ENCODE results near the gene C1QB. TPM values are rescaled to one million over a fixed set of nuclear protein-coding genes. Genes with fewer than 3 reads are reported as not detected.

The C1QB gene
- total and polyA plus RNA-seq, 9 of the 15 experiments (the other 6 are each of a cell fraction or from before 2014, with no cell fraction given): 0.55 TPM; not detected in 8

DNA sequence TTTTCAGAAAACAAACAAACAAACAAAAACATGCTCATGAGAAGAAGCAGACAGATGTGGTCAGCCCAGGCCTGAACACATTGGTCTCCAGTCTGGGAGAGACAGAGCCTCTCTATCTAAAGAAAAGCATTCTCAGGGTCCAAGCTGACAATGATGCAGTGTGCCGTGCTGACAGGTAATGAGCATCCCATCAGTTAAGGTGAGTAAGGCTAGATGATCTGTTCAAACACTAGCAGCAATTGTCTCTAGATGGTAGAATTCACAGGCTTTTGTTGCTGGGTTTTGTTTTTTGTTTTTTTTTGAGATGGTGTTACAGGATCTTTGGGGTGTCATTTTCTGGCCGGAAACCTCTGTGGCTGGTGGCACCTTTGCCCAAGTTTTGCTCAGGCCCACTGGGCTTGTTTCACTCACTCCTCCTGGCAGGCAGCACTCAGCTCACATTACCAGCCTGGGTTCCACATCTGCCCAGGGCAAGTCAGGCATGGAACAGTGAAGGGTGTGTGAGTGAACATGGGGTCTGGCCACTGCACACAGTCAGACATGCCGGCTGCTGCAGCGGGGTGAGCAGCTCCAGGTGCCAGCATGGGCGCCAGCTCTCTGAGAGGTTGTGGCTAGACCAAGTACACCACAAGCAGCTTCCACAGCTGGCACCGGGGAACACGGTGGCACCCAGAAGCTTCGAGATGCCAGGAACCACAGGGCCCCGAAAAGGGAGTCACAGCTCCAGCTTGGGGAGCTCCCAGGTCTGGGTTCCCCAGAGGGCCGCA, 19.2 kb upstream of the C1QB start:
- peaks cover 14 to 47% of the 10 kb centered on the region in 2 experiments; a peak in 4 of 5 replicates for H3K27me3 ChIP-seq (ENCODE audit: control insufficient read depth in 2 of 2, insufficient read depth in 2 of 2, low read length in 2 of 2)
- ATAC-seq (no peak), DNase-seq (ENCODE audit: extremely low read depth in 1 of 4, low spot score in 3 of 4) (no peak), FAIRE-seq (no peak)
- intact Hi-C loops (cut with micrococcal nuclease) (no loop called here), in situ Hi-C loops (cut with MboI) (no loop called here)
- H3K36me3 ChIP-seq (ENCODE audit: control insufficient read depth, insufficient read depth, low read length): no peaks in the 10 kb centered on the region
- POLR2A ChIA-PET: interaction anchor here (0.9 to 1.2 kb wide), 3 partner anchors 12 to 89 kb away, joined by 3 read pairs; no protein-coding TSS in a partner anchor
- no peak overlapping the region for H3K4me3 ChIP-seq
- no TSS peak for BruUV-seq (replicated peaks)
- TF ChIP-seq EP300 (IDR thresholded peaks at IDR 0.05; ENCODE audit: low read length): no peak
- no peak for TF ChIP-seq SAFB (IDR thresholded peaks at IDR 0.05; ENCODE audit: borderline replicate concordance, low read depth, low read length)
- no peak for TF ChIP-seq PTTG1 (tag; IDR thresholded peaks at IDR 0.05; ENCODE audit: low read depth)
- no peak for TF ChIP-seq ZNF584 (CRISPR knock-in tag; IDR thresholded peaks at IDR 0.05; ENCODE audit: low read depth)
- no peak for TF ChIP-seq HDAC6 (IDR thresholded peaks at IDR 0.05; ENCODE audit: low read depth, low read length)
- TF ChIP-seq CAMTA2 (CRISPR knock-in tag; conservative IDR thresholded peaks at IDR 0.05): no peak
- no peak for TF ChIP-seq ILK (tag; IDR thresholded peaks at IDR 0.05; ENCODE audit: borderline replicate concordance, low read depth)
- TF ChIP-seq KDM5B (IDR thresholded peaks at IDR 0.05; ENCODE audit: insufficient replicate concordance, low read depth, low read length): no peak
- no peak overlapping the region for H3K9ac ChIP-seq (ENCODE audit: insufficient read depth in 1 of 2, low read depth in 2 of 2, low read length in 2 of 2)
- no peaks in the 10 kb centered on the region for H3K9me3 ChIP-seq (replicated peaks; ENCODE audit: control insufficient read depth, insufficient read depth, low read depth, low read length)
- no peaks in the 10 kb centered on the region for H3K9me1 ChIP-seq (ENCODE audit: control insufficient read depth, insufficient read depth, low read length)
- H3K79me2 ChIP-seq (ENCODE audit: control insufficient read depth, insufficient read depth, low read length): no peaks in the 10 kb centered on the region
- CTCF ChIA-PET (ENCODE audit: low intra/inter-chr PET ratio): no interaction called here
- H3K27ac ChIP-seq (ENCODE audit: extremely low read depth, low read depth, low read length): no peak overlapping the region
- WGBS (ENCODE audit: insufficient coverage, low coverage, missing lambda C conversion rate): 3% methylated on average over 10 of the region's 10 CpGs
- peaks cover 0 to 6% of the 10 kb centered on the region in 2 experiments; a peak in 2 of 5 replicates for H3K4me1 ChIP-seq (replicated peaks in 1 of 2; ENCODE audit: control insufficient read depth in 2 of 2, insufficient read depth in 2 of 2, low read length in 2 of 2)
- H3K4me2 ChIP-seq (ENCODE audit: insufficient read depth, low read length): no peak overlapping the region
- H2AFZ ChIP-seq (ENCODE audit: low read depth, low read length): no peak overlapping the region
- peaks cover 13% of the 10 kb centered on the region for H4K20me1 ChIP-seq (replicated peaks; ENCODE audit: control insufficient read depth, insufficient read depth, low read length)

Data from K562 (cell line).